Liver (tissue), 9 donors: ENCODE measurements around the gene PDE4B. TPM values are rescaled to one million over a fixed set of nuclear protein-coding genes. Genes with fewer than 3 reads are reported as not detected.

Experiments used
- DNase-seq: peaks from one replicate; pipeline ENCODE4 v3.0.0-alpha.2; 2017; ENCODE audit warnings: low spot score
- H3K27ac ChIP-seq, 2 donors: one replicate each; pipeline ENCODE4 v1.7.0; 2013; ENCODE audit warnings: inconsistent platforms in 2 of 2, low read length in 2 of 2, control low read depth in 1 of 2, low read depth in 1 of 2, mild to moderate bottlenecking in 1 of 2
- H3K27me3 ChIP-seq, 4 donors: one replicate each; pipeline versions ENCODE4 v1.6.1 to v1.7.0; 2013; ENCODE audit warnings: low read length in 3 of 4, inconsistent platforms in 1 of 4, mild to moderate bottlenecking in 1 of 4, moderate library complexity in 1 of 4; ENCODE audit not compliant: control insufficient read depth in 4 of 4, insufficient read depth in 4 of 4
- H3K36me3 ChIP-seq, 4 donors: one replicate each; pipeline versions ENCODE4 v1.6.1 to v1.7.0; 2013; ENCODE audit warnings: low read length in 3 of 4, mild to moderate bottlenecking in 3 of 4, low read depth in 1 of 4, moderate library complexity in 1 of 4; ENCODE audit not compliant: control insufficient read depth in 4 of 4, insufficient read depth in 3 of 4
- H3K4me1 ChIP-seq, 4 donors: one replicate each; pipeline versions ENCODE4 v1.6.1 to v1.7.0; 2013; ENCODE audit warnings: low read length in 3 of 4, mild to moderate bottlenecking in 3 of 4, moderate library complexity in 1 of 4; ENCODE audit not compliant: control insufficient read depth in 4 of 4, insufficient read depth in 4 of 4
- H3K4me3 ChIP-seq, 3 donors: one replicate each; pipeline versions ENCODE4 v1.6.1 to v1.7.0; 2013; ENCODE audit warnings: low read length in 3 of 3, control low read depth in 1 of 3, low read depth in 1 of 3, mild to moderate bottlenecking in 1 of 3
- H3K9ac ChIP-seq, 2 donors: one replicate each; pipeline ENCODE4 v1.7.0; 2013; ENCODE audit warnings: low read length in 2 of 2, mild to moderate bottlenecking in 2 of 2, moderate library complexity in 2 of 2, control low read depth in 1 of 2, low read depth in 1 of 2
- H3K9me3 ChIP-seq, 4 donors: one replicate each; pipeline versions ENCODE4 v1.6.1 to v1.7.0; 2013; ENCODE audit warnings: low read length in 3 of 4; ENCODE audit not compliant: control insufficient read depth in 4 of 4
- EGR1 ChIP-seq, 2 donors: IDR thresholded peaks; 2 replicates each; pipeline ENCODE4 v1.6.1; 2016 to 2018; ENCODE audit warnings: antibody characterized with exemption in 2 of 2, low read depth in 2 of 2
- FOXA1 ChIP-seq: IDR thresholded peaks from 2 replicates; pipeline ENCODE4 v1.6.1; 2016; ENCODE audit warnings: antibody characterized with exemption
- FOXA2 ChIP-seq: IDR thresholded peaks from 2 replicates; pipeline ENCODE4 v1.6.1; 2016; ENCODE audit warnings: antibody characterized with exemption
- GABPA ChIP-seq, 2 donors: IDR thresholded peaks in 1 of 2; conservative IDR thresholded peaks in 1 of 2; 2 replicates each; pipeline ENCODE4 v1.6.1; 2016; ENCODE audit warnings: antibody characterized with exemption in 2 of 2, mild to moderate bottlenecking in 1 of 2, moderate library complexity in 1 of 2
- HNF4A ChIP-seq, 2 donors: conservative IDR thresholded peaks; 2 replicates each; pipeline ENCODE4 v1.6.1; 2016; ENCODE audit warnings: antibody characterized with exemption in 2 of 2, mild to moderate bottlenecking in 2 of 2
- HNF4G ChIP-seq: IDR thresholded peaks from 2 replicates; pipeline ENCODE4 v1.6.1; 2016; ENCODE audit warnings: antibody characterized with exemption
- JUND ChIP-seq, 2 donors: IDR thresholded peaks; 2 replicates each; pipeline ENCODE4 v1.6.1; 2016; ENCODE audit warnings: antibody characterized with exemption in 2 of 2
- MAX ChIP-seq: IDR thresholded peaks from 2 replicates; pipeline ENCODE4 v1.6.1; 2016; ENCODE audit warnings: antibody characterized with exemption
- NR2F2 ChIP-seq: IDR thresholded peaks from 2 replicates; pipeline ENCODE4 v1.6.1; 2016; ENCODE audit warnings: antibody characterized with exemption
- RAD21 ChIP-seq, 2 donors: IDR thresholded peaks; 2 replicates each; pipeline ENCODE4 v1.6.1; 2016; ENCODE audit warnings: antibody characterized with exemption in 2 of 2, mild to moderate bottlenecking in 2 of 2
- RXRA ChIP-seq, 2 donors: IDR thresholded peaks; 2 replicates each; pipeline ENCODE4 v1.6.1; 2017 to 2018; ENCODE audit warnings: antibody characterized with exemption in 2 of 2, mild to moderate bottlenecking in 1 of 2
- SP1 ChIP-seq: IDR thresholded peaks from 2 replicates; pipeline ENCODE4 v1.6.1; 2018; ENCODE audit warnings: antibody characterized with exemption, mild to moderate bottlenecking
- TAF1 ChIP-seq: conservative IDR thresholded peaks from 2 replicates; pipeline ENCODE4 v1.6.1; 2016; ENCODE audit warnings: antibody characterized with exemption, mild to moderate bottlenecking
- YY1 ChIP-seq: IDR thresholded peaks from 2 replicates; pipeline ENCODE4 v1.6.1; 2016; ENCODE audit warnings: antibody characterized with exemption, mild to moderate bottlenecking
- WGBS: extraction: QIAGEN DNeasy Blood & Tissue Kit; methylation state at CpG from one replicate; pipeline ENCODE4 v1.1.7; 2013; 5-methylcytosine and 5-hydroxymethylcytosine counted together
- polyA plus RNA-seq, 2 donors: library from polyadenylated mRNA; stranded (reverse) in 1 of 2; unstranded in 1 of 2; fragments of 200-250 nt in 1 of 2; fragments of >200 nt in 1 of 2; fragmentation: Nextera tagmentation in 1 of 2; extraction: Ambion mirVana in 1 of 2; gene quantifications; one replicate each; pipeline versions ENCODE4 v1.2.1 to v1.2.3, GENCODE V29; 2013 to 2015
- total RNA-seq, 2 donors: library from RNA; depleted of rRNA; stranded (reverse); fragments of >200 nt; gene quantifications; one replicate each; pipeline ENCODE4 v1.2.3, GENCODE V29; 2014
- TF ChIP-seq, protein P1 (sequence below): IDR thresholded peaks from 2 replicates; pipeline ENCODE4 v1.6.1; 2016; ENCODE audit warnings: antibody characterized with exemption, mild to moderate bottlenecking
- TF ChIP-seq, protein P2 (sequence below): IDR thresholded peaks from 2 replicates; pipeline ENCODE4 v1.6.1; 2016; ENCODE audit warnings: antibody characterized with exemption
- TF ChIP-seq, protein P3 (sequence below): IDR thresholded peaks from 2 replicates; pipeline ENCODE4 v1.6.1; 2016; ENCODE audit warnings: antibody characterized with exemption
- TF ChIP-seq, protein P4 (sequence below): fragments of 150-350 bp; IDR thresholded peaks from 2 replicates; pipeline ENCODE4 v1.5.1; 2017; ENCODE audit warnings: improper control_type of control experiment, low read depth, low read length; ENCODE audit not compliant: missing input control
- donor health status: healthy.
- donor health status: healthy.
- donor health status: healthy.
- donor health status: healthy.
- donor health status: healthy.

The PDE4B gene
- total and polyA plus RNA-seq, 4 donors, result 1.9 to 3.9 (median 2.7) TPM

GRCh38 chr1:66305927-66306326 lies 513.2 kb downstream of the PDE4B start:
- WGBS, result 95% methylated on average over 4 of the region's 4 CpGs
- H3K27ac ChIP-seq, result no peak overlapping the region
- no peak overlapping the region for H3K4me3 ChIP-seq
- H3K27me3 ChIP-seq, result no peaks in the 10 kb centered on the region
- peaks cover 0 to 3% (median under 1%) of the 10 kb centered on the region in 4 donors for H3K4me1 ChIP-seq
- H3K9ac ChIP-seq, result no peak overlapping the region
- H3K36me3 ChIP-seq, result no peaks in the 10 kb centered on the region
- DNase-seq, result no peak
- no peaks in the 10 kb centered on the region for H3K9me3 ChIP-seq
- TF ChIP-seq FOXA2 (no peak), MAX (no peak), HNF4G (no peak), FOXA1 (no peak), YY1 (no peak), RAD21 (IDR thresholded peaks at IDR 0.05) (no peak), NR2F2 (no peak), EGR1 (IDR thresholded peaks at IDR 0.05; ENCODE audit: low read depth in 2 of 2) (no peak), RXRA (IDR thresholded peaks at IDR 0.05) (no peak), HNF4A (conservative IDR thresholded peaks at IDR 0.05) (no peak), GABPA (IDR thresholded peaks at IDR 0.05 in 1 of 2, conservative IDR thresholded peaks at IDR 0.05 in 1 of 2) (no peak), JUND (IDR thresholded peaks at IDR 0.05) (no peak), TAF1 (no peak)
- TF ChIP-seq, protein P1, sequence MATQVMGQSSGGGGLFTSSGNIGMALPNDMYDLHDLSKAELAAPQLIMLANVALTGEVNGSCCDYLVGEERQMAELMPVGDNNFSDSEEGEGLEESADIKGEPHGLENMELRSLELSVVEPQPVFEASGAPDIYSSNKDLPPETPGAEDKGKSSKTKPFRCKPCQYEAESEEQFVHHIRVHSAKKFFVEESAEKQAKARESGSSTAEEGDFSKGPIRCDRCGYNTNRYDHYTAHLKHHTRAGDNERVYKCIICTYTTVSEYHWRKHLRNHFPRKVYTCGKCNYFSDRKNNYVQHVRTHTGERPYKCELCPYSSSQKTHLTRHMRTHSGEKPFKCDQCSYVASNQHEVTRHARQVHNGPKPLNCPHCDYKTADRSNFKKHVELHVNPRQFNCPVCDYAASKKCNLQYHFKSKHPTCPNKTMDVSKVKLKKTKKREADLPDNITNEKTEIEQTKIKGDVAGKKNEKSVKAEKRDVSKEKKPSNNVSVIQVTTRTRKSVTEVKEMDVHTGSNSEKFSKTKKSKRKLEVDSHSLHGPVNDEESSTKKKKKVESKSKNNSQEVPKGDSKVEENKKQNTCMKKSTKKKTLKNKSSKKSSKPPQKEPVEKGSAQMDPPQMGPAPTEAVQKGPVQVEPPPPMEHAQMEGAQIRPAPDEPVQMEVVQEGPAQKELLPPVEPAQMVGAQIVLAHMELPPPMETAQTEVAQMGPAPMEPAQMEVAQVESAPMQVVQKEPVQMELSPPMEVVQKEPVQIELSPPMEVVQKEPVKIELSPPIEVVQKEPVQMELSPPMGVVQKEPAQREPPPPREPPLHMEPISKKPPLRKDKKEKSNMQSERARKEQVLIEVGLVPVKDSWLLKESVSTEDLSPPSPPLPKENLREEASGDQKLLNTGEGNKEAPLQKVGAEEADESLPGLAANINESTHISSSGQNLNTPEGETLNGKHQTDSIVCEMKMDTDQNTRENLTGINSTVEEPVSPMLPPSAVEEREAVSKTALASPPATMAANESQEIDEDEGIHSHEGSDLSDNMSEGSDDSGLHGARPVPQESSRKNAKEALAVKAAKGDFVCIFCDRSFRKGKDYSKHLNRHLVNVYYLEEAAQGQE, result no peak
- TF ChIP-seq, protein P2, sequence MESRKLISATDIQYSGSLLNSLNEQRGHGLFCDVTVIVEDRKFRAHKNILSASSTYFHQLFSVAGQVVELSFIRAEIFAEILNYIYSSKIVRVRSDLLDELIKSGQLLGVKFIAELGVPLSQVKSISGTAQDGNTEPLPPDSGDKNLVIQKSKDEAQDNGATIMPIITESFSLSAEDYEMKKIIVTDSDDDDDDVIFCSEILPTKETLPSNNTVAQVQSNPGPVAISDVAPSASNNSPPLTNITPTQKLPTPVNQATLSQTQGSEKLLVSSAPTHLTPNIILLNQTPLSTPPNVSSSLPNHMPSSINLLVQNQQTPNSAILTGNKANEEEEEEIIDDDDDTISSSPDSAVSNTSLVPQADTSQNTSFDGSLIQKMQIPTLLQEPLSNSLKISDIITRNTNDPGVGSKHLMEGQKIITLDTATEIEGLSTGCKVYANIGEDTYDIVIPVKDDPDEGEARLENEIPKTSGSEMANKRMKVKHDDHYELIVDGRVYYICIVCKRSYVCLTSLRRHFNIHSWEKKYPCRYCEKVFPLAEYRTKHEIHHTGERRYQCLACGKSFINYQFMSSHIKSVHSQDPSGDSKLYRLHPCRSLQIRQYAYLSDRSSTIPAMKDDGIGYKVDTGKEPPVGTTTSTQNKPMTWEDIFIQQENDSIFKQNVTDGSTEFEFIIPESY, result no peak
- TF ChIP-seq, protein P3, sequence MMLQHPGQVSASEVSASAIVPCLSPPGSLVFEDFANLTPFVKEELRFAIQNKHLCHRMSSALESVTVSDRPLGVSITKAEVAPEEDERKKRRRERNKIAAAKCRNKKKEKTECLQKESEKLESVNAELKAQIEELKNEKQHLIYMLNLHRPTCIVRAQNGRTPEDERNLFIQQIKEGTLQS, result no peak

DNA sequence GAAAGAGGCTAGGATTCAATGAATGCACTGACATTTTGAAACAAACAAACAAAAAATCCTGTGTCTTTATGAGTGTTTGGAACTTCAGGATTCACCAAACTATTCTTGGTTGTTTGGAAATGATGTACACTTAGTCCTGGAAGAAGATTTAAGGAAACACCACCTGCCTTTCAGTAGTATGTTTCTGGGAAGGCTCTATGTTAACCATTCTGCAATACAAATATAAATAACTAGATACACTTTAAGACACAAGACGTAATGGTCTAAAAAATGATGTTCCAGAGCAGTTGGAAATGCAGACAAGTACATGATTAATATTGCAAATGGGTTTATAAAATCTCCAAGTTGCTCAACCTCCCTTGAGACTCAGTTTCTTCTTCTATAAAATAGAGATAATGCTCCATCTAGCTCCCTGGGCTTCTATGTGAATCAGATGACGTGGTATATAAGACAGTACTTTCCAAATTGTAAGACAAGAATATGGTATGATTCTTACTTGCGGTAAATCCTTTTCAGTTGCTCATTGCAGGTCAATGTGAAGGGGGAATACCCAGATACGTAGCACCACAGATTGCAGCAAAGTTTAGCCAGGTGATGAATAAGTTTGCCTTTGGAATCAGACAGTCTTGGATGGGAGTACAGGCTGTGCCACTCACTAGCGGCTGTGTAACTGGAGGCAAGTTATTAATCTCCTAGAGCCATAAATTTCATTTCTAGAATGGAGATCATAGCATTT lies 516.5 kb downstream of the PDE4B start:
- Histone ChIP-seq H3K27ac (no peak overlapping the region), H3K9ac (no peak overlapping the region), H3K4me1 (no peaks in the 10 kb centered on the region), H3K4me3 (no peak overlapping the region), H3K27me3 (no peaks in the 10 kb centered on the region), H3K36me3 (no peaks in the 10 kb centered on the region), H3K9me3 (no peaks in the 10 kb centered on the region)
- WGBS, result 95% methylated on average over 5 of the region's 5 CpGs
- DNase-seq, result no peak
- TF ChIP-seq, protein P3, result no peak
- TF ChIP-seq RAD21 (IDR thresholded peaks at IDR 0.05), result no peak
- TF ChIP-seq MAX, result no peak
- no peak for TF ChIP-seq RXRA (IDR thresholded peaks at IDR 0.05)
- no peak for TF ChIP-seq HNF4A (conservative IDR thresholded peaks at IDR 0.05)
- TF ChIP-seq NR2F2, result no peak
- no peak for TF ChIP-seq YY1
- no peak for TF ChIP-seq HNF4G
- TF ChIP-seq, protein P1, result no peak
- no peak for TF ChIP-seq EGR1 (IDR thresholded peaks at IDR 0.05; ENCODE audit: low read depth in 2 of 2)
- no peak for TF ChIP-seq TAF1
- no peak for TF ChIP-seq FOXA2
- no peak for TF ChIP-seq SP1
- TF ChIP-seq, protein P4, sequence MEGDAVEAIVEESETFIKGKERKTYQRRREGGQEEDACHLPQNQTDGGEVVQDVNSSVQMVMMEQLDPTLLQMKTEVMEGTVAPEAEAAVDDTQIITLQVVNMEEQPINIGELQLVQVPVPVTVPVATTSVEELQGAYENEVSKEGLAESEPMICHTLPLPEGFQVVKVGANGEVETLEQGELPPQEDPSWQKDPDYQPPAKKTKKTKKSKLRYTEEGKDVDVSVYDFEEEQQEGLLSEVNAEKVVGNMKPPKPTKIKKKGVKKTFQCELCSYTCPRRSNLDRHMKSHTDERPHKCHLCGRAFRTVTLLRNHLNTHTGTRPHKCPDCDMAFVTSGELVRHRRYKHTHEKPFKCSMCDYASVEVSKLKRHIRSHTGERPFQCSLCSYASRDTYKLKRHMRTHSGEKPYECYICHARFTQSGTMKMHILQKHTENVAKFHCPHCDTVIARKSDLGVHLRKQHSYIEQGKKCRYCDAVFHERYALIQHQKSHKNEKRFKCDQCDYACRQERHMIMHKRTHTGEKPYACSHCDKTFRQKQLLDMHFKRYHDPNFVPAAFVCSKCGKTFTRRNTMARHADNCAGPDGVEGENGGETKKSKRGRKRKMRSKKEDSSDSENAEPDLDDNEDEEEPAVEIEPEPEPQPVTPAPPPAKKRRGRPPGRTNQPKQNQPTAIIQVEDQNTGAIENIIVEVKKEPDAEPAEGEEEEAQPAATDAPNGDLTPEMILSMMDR, result no peak
- no peak for TF ChIP-seq FOXA1
